ENCODE measurements around the gene RERE.

DNA sequence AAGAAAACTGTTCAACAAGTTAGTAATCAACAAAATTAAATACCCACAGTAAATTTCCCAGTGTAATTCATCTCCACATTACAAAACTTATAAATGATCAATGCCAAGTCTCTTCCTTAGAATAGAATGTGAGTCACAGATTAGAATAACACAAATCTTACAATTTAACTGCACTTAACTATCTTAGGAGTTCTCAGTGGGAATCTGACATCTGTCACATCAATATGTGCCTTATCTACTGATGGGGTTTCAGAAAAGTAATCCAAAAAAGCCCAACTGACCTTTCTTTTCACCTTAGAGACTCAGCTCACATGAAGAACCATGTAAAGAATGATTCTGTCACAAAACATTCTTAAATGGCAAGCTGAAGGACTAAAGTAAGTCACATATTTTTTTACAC lies 141.4 kb downstream of the RERE start:
- TF ChIP-seq, protein P1, sequence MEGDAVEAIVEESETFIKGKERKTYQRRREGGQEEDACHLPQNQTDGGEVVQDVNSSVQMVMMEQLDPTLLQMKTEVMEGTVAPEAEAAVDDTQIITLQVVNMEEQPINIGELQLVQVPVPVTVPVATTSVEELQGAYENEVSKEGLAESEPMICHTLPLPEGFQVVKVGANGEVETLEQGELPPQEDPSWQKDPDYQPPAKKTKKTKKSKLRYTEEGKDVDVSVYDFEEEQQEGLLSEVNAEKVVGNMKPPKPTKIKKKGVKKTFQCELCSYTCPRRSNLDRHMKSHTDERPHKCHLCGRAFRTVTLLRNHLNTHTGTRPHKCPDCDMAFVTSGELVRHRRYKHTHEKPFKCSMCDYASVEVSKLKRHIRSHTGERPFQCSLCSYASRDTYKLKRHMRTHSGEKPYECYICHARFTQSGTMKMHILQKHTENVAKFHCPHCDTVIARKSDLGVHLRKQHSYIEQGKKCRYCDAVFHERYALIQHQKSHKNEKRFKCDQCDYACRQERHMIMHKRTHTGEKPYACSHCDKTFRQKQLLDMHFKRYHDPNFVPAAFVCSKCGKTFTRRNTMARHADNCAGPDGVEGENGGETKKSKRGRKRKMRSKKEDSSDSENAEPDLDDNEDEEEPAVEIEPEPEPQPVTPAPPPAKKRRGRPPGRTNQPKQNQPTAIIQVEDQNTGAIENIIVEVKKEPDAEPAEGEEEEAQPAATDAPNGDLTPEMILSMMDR (IDR thresholded peaks at IDR 0.05): no peak
- no peak for TF ChIP-seq POLR2A (IDR thresholded peaks at IDR 0.05)

Data from heart left ventricle (tissue), 13 donors.